Globus pallidus (tissue), 1 donor: Measurements from ENCODE around the gene CYBA.

Source experiments
- DNase-seq: peaks from one replicate; pipeline ENCODE4 v3.0.0-alpha.2; 2015; ENCODE audit warnings: low spot score

The CYBA gene

DNA sequence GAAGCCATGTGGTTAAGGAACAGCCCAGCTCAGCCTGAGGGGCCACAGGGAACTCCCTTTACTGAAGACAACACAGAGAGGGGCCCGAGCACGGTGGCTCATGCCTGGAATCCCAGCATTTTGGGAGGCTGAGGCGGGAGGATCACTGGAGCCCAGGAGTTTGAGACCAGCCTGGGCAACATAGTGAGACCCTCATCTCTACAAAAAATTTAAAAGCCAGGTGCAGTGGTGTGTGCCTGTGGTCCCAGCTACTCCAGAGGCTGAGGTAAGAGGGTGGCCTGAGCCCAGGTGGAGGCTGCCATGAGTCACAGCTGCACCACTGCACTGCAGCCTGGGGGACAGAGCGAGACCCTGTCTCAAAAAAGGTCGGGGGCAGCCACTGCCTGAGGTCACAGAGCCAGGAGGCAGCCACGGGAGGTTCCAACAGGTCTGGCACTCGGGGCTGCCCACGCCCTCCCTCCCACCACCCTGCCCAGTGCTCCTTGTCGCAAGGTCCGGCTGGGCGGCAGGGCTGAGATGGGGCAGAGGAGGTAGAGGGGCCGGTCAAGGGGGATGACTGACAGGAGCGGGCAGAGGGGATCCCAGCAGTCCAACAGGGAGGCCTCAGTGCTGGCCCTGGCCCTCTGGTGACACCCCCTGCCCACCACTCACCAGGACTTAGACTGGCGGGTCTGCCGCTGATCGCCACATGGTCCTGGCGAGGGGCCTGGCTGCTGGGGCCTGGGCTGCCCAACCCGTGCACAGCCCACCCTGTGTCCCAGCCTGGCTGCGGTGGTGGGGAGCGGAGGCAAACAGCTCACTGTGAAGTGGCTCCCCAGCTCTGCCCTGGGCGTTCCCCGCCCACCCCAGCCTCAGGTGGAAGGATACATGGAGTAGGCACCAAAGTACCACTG is 3.4 kb downstream of the CYBA start:
- no peak for DNase-seq

DNA sequence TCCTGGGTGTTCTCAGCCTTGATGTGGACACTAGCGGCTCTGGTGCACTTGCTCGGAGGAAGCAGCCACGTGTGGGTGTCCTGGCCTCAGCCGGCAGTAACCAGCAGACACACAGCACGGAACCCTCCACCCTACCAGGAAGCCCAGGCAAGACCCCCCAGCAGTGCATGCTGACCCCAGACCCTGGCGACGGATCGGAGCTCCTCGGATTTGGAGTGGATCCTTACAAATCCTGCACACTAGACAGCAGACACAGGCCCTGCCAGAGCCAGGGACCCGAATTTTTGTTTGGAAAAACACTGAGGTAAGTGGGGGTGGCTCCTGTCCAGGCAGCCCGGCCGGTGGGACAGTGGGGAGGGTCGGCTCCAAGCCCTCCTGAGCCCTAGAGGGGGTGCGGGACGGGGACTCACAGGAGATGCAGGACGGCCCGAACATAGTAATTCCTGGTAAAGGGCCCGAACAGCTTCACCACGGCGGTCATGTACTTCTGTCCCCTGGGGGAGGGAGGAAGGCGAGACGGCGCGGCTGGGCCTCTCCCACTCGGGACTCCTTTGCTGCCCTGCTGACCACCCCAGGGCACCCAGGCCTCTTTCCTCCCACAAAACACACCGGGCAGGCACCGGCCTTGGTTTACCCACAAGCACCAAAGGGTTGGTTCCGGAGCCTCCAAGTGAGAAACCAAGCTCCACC is 4.4 kb downstream of the CYBA start:
- DNase-seq: no peak

DNA sequence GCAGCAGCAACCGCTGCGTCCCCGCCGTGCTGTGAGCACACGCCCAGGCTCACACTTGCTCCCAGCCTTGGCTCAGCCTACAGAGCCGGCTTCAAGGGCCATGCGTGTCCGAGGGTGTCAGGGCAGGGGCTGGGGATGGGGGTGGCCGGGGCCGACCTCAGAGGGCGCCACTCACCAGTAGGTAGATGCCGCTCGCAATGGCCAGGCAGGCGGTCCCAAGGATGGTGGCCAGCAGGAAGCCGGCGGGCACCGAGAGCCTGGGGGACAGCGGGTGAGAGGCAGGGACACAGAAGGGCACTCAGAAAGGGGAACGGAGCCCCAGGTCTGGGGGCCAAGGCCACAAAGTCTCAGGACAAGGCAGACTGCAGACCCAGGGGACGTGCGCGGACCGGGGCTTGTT is 4.9 kb downstream of the CYBA start:
- DNase-seq: no peak

DNA sequence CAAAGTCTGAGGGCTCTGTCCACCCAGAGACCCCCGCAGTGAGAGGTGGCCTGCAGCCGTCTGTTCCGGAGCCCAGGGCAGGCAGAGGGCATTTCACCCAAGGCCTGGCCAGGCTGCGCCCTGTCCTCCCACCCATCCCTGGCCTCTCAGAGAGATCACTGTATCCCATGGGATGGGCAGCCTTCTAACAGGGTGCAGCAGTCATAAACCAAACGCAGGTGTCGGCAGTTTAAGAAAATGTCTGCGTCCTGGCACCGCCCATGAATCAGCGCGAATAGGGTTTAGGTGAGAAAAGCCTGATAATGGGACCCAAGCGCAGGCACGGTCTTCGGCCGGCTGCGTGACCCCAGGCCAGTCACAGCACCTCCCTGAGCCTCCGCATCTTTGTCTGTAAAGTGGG is 5.4 kb downstream of the CYBA start:
- DNase-seq: no peak

DNA sequence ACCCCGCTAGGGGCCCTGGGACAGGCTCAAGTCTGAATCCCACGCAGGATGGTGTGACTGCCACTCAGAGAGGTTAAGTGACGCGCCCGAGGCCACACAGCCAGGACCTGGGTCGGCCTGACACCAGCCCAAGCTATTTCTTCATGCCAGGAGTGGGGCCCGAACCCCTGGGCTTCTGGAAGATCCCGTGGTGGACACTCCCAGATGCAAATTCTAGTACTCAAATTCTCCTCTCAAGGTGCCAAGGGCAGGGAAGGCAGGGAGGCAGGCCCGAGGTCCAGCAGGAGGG is 7.3 kb downstream of the CYBA start:
- no peak for DNase-seq

DNA sequence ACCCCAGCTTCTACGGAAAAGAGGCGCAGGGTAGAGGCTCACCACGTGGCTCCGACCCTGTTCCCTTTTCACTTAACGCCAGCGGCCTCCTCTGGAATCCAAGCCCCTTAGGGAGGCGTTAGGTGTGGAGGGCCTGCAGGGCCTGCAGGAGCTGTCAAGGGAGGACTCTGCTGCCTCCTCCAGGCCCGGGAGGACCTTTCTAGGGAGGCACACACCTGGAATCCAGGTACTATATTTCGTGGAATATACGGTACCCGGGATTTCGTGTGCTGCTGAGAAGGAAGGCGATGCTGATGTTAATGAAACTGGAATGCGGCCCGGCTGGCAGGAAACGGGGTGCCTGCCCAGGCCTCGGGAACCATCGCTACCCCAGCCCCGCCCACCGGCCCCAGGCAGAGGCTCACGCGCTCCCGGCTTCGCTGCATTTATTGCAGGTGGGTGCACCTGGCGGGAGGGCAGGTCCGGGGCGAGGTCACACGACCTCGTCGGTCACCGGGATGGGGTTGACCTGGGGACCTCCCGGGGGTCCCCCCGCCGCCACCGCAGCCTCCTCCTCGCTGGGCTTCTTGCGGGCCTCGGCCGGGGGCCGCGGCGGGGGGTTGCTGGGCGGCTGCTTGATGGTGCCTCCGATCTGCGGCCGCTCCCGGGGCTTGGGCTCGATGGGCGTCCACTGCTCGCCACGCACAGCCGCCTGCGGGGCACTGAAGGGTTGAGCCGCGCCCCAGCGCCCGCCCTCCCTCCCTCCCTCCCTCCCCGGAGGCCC is 7.8 kb downstream of the CYBA start:
- no peak for DNase-seq

DNA sequence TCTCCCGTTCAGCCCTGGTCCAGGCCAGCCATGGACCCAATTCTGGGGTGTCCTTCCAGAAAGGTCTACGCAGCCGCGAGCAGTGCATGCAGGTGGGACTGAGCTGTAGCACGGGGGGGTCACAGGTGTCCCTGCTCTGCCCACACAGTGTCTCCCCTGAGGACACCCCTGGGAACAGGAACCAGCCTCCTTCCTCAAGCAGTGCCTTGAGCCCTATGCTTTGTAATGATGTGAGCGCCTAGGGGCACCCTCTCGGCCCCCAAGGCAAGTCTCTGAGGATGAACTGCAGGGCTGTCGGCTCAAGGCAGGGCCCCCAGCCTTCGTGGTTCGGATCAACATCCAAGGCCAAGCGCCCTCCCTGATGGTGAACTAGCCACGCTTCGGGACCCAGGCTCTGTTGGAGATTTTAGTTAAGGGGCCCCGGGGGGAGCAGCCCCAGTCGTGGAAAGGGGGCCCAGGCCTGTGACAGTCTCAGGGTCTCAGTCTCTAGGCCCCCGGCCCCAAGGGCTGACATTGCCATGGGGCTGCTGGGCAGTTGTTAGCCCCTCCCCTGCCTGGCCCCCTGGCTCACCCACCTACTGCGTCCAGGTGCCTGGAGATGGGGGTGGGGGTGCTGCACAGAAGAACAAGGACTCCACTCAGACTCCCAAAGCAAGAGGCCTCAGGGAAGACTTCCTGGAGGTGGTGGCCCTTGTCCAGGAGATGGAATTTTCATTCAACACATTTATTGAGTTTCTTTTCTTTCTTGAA is 10.2 kb downstream of the CYBA start:
- no peak for DNase-seq

DNA sequence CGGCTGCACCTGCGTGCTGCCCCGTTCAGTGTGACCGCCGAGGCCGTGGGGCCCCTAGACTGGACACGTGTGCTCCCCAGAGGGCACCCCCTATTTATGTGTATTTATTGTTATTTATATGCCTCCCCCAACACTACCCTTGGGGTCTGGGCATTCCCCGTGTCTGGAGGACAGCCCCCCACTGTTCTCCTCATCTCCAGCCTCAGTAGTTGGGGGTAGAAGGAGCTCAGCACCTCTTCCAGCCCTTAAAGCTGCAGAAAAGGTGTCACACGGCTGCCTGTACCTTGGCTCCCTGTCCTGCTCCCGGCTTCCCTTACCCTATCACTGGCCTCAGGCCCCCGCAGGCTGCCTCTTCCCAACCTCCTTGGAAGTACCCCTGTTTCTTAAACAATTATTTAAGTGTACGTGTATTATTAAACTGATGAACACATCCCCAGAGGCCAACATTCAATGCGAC is 10.8 kb downstream of the CYBA start:
- DNase-seq: no peak

DNA sequence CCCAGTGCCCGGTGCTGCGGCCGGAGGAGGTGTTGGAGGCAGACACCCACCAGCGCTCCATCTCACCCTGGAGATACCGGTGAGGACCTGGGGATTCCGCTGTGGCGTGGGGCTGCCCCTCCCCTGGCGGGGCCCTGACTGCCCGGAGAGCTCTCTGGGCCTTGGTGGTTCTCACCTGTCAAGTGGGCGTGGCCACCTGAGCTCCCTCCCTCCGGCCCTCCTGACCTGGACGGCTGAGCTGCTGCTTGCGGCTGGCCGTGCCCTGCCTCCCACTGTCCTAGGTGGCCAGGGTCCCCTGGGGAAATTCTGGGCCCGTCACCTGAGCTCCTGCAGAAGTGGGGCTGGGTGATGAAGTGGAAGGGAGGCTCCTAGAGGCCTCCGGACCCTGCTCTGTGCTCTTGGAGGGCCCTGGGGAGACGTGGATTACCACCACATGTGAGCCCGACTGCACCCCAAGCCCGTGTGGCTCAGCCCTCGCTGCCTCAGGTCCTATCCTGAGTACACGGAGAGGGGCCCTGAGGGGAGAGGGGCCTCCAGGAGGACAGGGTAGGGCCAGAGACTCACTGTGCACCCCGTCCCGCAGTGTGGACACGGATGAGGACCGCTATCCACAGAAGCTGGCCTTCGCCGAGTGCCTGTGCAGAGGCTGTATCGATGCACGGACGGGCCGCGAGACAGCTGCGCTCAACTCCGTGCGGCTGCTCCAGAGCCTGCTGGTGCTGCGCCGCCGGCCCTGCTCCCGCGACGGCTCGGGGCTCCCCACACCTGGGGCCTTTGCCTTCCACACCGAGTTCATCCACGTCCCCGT is 11.4 kb downstream of the CYBA start:
- no peak for DNase-seq

DNA sequence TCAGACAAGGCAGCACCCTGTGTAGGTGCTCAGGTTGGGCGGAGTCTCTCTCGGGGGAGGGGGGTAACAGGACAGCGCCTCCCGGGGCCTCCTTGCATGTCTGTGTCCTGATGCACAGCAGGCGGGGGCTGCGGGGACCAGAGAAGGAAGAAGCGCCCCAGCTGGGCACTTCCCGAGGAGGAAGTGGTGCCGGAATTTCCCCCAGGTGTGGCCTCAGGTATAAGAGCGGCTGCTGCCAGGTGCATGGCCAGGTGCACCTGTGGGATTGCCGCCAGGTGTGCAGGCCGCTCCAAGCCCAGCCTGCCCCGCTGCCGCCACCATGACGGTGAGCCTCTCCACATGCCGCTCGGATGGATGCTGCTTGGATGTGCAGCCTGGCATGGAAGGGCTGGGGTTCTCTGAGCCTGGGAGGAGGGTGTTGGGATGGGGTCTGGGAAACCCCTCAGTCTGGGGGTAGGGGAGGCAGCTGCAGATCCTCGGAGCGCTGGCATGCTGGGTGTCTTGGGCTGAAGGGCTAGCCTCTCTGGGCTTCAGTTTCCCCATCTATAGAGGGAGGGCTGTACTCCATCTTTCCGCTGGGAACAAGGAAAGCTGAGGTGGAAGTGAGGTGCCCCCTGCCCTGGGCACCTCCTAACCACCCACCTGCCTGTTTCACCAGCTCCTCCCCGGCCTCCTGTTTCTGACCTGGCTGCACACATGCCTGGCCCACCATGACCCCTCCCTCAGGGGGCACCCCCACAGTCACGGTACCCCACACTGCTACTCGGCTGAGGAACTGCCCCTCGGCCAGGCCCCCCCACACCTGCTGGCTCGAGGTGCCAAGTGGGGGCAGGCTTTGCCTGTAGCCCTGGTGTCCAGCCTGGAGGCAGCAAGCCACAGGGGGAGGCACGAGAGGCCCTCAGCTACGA is 12.3 kb downstream of the CYBA start, which contains the start of gene IL17C:
TSS of gene IL17C (plus strand) at position 250 of the 908 bp plus-strand sequence. CDS start at position 320, 70 bp downstream.
- DNase-seq: no peak

DNA sequence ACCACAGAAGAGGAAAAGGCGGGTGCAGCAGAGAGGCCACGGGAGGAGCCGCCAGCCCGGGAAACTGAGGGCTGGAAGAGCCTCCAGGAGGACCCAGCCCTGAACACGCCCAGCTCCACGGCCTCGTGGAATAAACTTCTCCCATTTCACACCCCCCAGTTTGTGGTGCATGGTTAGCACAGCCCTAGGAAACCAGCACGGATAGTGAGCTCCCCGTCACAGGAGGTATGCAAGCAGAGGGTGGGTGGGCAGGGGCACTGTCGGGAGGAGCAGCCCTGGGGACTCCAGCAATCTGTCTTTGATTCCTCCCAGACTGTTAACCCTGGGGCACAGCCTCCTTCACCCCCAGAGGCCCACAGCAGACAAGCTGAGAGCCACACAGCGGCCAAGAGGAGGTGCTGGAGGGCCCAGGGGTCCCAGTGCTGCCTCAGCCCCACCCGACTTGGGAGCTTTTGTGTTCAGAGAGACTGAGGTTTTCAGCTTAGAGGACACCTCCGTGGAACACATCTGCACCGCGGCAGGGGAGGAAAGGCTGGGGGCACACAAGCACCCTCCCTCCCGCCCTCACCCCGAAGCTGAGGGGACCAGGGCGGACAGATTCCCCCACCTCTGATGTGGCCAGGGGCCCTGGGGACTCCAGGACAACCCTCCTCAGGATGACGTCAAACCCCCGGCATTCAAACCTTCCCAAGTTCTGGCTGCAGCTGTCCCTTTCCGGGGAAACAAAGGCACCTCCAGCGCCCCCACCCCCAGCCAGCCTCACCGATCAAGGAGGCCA is 14.2 kb downstream of the CYBA start:
- no peak for DNase-seq

DNA sequence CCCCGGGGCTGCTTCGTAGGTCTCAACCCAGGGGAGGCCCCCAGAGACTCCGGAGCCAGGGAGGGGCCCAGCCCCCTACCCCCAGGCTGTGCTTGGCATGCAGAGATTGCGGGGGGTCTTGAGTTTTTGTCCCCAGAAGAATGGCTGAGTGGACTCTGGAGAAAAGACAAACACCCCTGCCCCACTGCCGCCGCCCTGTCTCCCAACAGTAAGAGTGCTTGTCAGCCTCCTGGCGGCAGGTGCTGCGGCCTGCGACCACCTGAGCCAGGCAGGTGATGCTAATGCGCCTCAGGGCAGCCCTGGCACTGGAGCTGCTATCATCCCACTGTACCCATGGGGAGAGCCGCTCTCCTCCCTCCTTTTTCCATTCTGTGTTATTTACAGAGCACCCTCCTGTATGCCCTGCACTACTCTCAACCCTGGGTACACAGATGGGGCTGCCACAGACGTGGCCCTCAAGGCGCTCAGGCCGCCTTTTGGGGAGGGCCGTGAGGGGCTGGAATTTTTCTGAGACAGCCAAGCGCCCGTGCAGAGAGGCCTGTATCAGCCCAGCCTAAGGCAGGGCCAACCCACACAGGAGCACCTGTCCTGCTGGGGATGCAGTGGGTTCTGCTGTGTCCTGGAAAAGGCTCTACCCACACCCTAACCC is 15.1 kb downstream of the CYBA start:
- no peak for DNase-seq

DNA sequence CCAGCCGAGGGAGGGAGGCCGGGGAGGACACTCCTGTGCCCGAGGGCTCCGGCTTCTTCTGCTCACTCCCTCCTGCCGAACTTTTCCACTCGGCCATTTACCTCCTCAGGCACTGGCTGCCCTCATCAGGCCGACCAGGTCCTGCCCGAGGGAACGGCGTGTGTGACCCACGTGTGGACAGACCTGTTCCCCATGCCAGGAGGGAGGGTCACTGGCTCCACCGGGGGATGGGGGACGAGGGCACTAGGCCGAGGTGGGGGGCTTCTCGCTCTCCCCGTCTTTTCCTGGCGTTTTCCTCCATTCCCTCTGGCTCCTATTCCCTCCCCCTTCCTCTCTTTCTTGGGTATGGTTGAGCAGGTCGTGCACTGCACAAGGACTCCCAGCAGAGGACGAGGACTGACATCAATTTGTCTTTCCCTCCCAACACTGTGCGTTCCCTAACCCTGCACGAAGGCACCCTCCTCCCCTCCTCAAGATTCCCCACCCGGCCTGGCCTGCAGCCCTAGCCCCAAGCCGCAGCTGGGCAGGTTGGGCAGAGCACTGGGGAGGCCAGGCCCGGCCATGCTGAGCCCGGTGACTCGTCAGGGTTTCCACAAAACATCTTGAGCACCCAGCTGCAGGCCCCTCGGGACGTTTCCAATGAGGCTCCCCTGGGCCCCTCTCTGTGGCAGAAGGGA is 15.7 kb downstream of the CYBA start:
- no peak for DNase-seq

DNA sequence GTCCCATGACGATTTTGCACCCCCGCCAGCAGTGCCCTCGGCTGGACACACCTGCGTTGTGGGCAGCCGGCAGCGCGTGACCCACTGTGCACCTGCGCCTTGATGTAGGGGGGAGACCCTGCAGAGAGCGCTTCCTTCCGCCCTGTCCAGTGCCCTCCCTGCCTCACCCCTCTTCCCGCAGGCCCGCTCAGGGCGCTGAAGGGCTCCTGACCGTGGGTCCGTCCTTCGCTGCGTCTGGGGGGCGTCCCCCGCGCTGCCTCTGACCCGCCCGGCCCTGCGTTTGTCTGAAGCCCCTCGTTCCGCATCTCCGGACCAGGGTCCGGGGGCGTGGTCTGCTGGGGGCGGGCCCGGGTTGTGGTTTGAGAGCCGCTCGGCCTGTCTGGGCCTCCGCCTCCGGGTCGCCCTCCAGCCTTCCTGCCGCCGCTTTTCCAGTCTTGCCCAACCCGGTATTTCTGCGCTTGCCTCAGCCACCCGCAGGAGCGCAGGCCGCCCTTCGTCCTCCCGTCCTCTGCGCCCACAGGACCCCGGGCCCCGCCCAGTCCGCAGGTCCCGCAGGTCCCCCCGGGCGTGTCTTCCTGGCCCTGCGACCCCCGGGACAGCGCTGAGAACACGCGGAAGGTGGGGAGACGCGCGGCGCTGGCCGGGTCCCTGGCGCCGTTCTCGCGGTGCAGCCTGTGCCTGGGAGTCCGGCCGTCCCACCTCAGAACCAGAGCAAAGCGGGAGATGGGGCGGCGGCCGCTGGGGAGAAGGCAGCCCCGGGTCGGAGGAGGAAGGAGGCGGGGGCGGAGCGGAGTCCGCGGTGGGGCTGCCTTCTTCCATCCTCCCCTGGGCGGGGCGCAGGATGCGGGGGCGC is 16.5 kb downstream of the CYBA start:
- no peak for DNase-seq

DNA sequence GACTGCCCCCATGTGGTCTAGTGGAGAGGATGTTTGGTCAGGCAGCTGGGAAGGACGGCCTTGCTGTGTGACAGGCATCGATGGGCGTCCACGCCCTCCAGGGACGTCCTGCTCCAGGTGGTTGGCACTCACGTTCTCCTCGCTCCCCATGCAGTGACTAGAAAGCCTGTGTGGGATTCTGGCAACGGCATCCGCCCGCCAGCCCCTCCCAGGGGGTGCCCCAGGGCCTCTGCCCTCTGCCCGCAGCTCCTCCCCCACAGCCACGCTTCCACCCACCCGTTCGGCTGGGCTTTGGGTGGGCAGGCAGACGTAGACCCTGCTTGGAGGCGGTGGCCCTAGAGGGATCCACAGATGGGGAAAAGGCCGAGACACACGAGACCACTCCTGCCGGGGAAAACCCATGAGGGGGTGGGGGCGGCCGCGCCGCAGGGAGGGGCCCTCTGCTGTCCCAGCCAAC is 17.1 kb downstream of the CYBA start:
- no peak for DNase-seq

DNA sequence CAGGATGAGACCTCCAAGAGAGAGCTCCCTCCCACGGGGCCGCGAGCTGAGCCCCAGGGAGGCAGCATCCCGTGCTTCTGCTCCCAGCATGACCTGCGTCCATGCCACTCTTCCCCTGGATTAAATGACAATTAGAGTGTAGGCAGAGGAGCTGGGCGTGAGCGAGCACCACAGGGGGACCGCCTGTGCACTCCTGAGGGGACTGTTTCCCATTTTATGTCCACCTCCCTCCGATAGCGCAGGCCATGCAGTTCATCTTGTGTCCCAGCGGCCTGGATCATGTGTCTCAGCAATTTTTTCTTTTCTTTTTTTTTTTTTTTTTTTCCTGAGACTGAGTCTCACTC is 18.3 kb downstream of the CYBA start:
- no peak for DNase-seq

DNA sequence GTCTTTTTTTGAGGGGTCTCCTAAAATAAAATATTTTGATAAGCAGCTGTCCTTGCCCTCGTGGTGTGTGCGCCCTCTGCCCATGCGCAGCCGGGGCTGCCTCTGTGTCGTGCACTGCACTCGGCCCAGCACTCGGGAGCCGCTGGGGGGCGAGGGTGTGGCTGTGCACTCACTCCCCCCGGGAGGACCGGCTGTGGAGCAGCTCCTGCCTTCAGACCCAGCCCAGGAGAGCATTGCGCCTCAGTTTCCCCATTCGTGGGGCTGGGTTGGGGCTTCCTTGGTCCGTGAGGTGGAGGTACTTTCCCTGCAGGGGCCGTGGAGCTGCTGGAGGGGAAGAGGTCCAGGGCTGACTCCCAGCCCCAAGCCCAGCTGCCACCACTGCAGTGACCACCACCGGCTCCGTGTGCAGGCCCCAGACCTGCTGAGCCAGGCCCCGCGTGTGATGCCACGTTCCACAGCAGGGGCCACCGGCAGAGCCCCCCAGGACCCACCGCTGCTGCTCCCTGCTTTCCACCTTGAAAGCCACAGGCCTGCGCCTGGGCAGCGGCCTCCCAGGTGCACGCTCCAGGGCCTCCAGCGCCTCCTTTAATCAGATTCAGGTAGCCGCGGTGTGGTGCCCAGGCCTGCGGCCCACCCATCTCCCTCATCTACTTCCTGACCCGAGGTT is 18.8 kb downstream of the CYBA start:
- DNase-seq: no peak
